GM19035 (cell line): ENCODE results near the gene USO1.
"Not testable (repeated sequence)": the region's sequence is repeated elsewhere in the genome, so short reads cannot be mapped to it uniquely, and the experiment has no call there.

ENCODE experiments used
- ATAC-seq: cut with Tn5 transposase; IDR thresholded peaks from one replicate; pipeline ENCODE4 v1.9.1; 2021; ENCODE audit not compliant: unreplicated experiment

The USO1 gene, protein sequence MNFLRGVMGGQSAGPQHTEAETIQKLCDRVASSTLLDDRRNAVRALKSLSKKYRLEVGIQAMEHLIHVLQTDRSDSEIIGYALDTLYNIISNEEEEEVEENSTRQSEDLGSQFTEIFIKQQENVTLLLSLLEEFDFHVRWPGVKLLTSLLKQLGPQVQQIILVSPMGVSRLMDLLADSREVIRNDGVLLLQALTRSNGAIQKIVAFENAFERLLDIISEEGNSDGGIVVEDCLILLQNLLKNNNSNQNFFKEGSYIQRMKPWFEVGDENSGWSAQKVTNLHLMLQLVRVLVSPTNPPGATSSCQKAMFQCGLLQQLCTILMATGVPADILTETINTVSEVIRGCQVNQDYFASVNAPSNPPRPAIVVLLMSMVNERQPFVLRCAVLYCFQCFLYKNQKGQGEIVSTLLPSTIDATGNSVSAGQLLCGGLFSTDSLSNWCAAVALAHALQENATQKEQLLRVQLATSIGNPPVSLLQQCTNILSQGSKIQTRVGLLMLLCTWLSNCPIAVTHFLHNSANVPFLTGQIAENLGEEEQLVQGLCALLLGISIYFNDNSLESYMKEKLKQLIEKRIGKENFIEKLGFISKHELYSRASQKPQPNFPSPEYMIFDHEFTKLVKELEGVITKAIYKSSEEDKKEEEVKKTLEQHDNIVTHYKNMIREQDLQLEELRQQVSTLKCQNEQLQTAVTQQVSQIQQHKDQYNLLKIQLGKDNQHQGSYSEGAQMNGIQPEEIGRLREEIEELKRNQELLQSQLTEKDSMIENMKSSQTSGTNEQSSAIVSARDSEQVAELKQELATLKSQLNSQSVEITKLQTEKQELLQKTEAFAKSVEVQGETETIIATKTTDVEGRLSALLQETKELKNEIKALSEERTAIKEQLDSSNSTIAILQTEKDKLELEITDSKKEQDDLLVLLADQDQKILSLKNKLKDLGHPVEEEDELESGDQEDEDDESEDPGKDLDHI

GRCh38 chr4:75724066-75724866 is at the start of gene USO1:
USO1 (plus strand) TSS chr4:75724577; CDS start chr4:75724820, 243 bp downstream.
- ATAC-seq = peak; percentile 86

GRCh38 chr4:75675004-75675531 is 49.3 kb upstream of the USO1 start:
- ATAC-seq = no peak

- no peak for ATAC-seq
Measured at GRCh38 chr4:75678473-75678872, 45.9 kb upstream of the USO1 start.

DNA sequence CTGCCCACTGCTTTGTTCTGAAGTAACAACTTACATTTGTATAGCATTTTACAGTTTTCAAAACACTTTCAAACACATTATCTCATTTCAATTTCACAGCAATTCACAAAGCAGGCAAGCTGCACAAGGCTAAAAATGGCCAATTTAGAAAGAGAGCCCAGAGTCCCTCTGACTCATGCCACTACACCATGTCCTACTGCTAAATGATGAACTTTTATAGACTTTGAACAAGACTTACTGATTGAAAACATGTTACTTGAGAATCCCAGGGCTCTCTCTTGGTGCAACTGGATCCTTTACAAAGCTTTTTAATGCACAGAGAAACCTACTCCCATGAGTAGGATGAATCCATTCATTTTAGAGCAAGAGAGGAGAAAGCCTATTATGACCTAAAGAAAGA is 45.4 kb upstream of the USO1 start:
- no peak for ATAC-seq

DNA sequence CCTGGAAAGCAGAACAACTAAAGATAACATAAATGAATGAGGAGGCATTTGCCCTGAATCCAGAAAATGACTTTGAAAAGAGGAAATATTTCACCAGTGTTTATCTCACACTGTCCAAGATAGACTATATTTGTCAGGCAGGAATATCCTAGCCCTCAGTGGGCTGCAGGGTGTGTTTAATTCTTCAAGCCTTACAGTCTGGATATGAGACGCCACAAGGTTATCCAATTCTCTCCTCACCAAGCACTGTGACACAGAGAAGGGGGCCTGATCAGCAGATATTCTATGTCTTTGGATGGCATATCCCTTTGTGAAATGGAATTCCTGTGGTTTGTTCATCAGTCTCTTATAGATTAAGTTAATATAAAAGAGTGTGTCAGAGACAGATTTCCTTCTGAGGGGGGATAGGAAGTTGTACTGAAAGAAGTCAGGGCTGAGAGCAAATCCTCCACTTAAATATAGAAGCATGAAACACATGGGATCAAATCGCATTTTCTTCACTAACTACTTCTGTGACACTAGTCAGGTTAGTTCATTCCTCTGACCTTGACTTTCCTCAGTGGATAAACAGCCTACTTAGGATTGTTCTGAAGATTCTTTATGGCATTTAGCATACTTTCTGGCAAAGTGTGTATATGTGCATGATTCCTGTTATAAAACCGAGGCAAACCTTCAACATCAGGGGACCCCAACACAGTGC is 44.4 kb upstream of the USO1 start:
- ATAC-seq = no peak

DNA sequence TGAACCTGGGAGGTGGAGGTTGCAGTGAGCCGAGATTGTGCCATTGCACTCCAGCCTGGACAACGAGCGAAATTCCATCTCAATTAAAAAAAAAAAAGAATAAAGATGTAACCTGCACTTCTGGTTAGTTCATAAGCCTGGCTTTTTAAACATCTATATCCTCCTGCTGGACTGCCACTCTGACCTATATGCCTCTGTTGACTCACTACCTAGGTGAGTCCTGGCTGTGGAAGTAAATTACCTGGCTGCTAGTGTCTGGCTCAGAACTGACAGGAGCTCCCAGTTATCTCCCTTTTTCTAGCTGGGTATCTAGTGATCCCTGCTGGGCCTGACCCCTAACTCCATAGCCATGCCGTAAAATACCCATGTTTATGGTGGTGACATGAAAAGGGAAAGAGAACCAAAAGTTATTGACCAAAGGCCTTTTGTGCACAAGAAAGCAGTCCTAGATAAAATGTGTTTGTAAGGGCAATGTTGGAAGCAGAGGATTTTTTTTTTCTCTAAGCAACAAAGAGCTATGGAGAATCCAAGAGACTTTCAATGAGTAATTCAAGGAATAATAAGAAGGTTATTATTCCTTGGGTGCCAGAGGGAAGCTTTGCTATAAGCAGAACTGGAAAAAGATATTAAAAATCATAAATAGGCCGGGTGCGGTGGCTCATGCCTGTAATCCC is 40.8 kb upstream of the USO1 start:
- no peak for ATAC-seq

GRCh38 chr4:75685546-75686189 is 38.7 kb upstream of the USO1 start:
- ATAC-seq = no peak

GRCh38 chr4:75686346-75686745 is 38.0 kb upstream of the USO1 start:
- no peak for ATAC-seq

- ATAC-seq = not testable (repeated sequence)
Measured at GRCh38 chr4:75687125-75687524, 37.3 kb upstream of the USO1 start.

GRCh38 chr4:75692066-75692465 is 32.3 kb upstream of the USO1 start:
- ATAC-seq = not testable (repeated sequence)

GRCh38 chr4:75696071-75696470 is 28.3 kb upstream of the USO1 start:
- no peak for ATAC-seq

- no peak for ATAC-seq
Measured at GRCh38 chr4:75696581-75696980, 27.8 kb upstream of the USO1 start.

GRCh38 chr4:75698162-75698962 is 26.0 kb upstream of the USO1 start:
- ATAC-seq = peak; percentile 98

GRCh38 chr4:75698963-75699228 is 25.5 kb upstream of the USO1 start:
- peak; percentile 37 for ATAC-seq

GRCh38 chr4:75699299-75699698 is 25.1 kb upstream of the USO1 start:
- no peak for ATAC-seq

GRCh38 chr4:75702919-75703411 is 21.4 kb upstream of the USO1 start:
- no peak for ATAC-seq

DNA sequence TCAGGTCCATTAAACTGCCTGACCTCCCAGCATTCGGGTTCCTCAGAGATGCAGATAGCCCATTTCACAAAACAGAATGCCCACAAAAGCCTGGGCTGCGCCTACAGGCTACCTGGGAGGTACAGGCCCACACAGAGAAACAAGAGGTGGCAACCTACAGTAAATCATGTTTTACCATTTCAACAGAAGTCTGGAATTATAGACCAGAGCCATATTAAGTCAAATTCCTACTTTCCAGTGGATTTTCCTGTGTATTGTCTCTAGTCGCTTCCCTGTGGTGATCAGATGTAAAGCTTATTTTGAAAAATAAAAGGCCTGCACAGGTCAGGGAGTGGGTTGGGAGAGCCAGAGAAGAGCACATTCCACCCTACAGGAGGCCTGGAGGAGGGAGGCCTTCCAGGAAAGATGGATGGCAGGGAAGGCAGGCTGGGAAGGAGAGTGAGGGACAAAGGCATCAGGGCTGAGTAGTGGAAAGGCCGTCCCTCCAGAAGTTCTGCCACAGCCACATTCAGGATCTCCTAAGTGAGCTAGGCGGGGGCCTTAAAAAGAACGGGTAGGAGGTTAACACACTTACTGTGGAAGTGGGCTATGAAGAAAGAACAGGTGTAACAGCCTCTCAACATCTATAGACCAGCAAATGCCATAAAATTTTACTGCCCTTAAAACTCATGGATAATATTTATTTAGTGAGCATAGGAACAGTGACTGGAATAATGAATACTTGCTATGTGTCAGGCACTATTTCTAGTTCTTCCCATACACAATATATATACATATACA is 19.0 kb upstream of the USO1 start:
- ATAC-seq = no peak
